Neural progenitor cell (in vitro differentiated cells): ENCODE results near the gene INPP5D.

Experiments
- CTCF ChIP-seq: fragments of 200-600 bp; sonication (generic); IDR thresholded peaks from 2 replicates; pipeline ENCODE4 v1.5.1; 2017; ENCODE audit warnings: antibody characterized with exemption, mild to moderate bottlenecking
- EZH2 ChIP-seq: fragments of 200-600 bp; sonication (generic); IDR thresholded peaks from 2 replicates; pipeline ENCODE4 v1.6.1; 2017; ENCODE audit warnings: antibody characterized with exemption, mild to moderate bottlenecking, moderate library complexity

GRCh38 chr2:233091595-233092375 lies 31.6 kb downstream of the INPP5D start:
- TF ChIP-seq EZH2 (no peak), CTCF (no peak)
